ENCODE data around the gene TRIM58. TPM values are rescaled to one million over a fixed set of nuclear protein-coding genes. Genes with fewer than 3 reads are reported as not detected.

TRIM58 gene
- total RNA-seq, 4 donors from 2014 or later = 0.33 to 7.0 (median 1.2) TPM

GRCh38 chr1:247854899-247855545 lies 2.0 kb upstream of the TRIM58 start:
- no peak for TF ChIP-seq CTCF (IDR thresholded peaks at IDR 0.05; ENCODE audit: low read depth)

- no peak for TF ChIP-seq CTCF (IDR thresholded peaks at IDR 0.05; ENCODE audit: low read depth)
Measured at GRCh38 chr1:247855911-247856310, 1.1 kb upstream of the TRIM58 start.

- no peak for TF ChIP-seq CTCF (IDR thresholded peaks at IDR 0.05; ENCODE audit: low read depth)
Measured at GRCh38 chr1:247857985-247858619, 1.1 kb downstream of the TRIM58 start.

- TF ChIP-seq CTCF (IDR thresholded peaks at IDR 0.05; ENCODE audit: low read depth) = no peak
Measured at GRCh38 chr1:247862756-247863155, 5.8 kb downstream of the TRIM58 start.

GRCh38 chr1:247864644-247865043 lies 7.7 kb downstream of the TRIM58 start:
- no peak for TF ChIP-seq CTCF (IDR thresholded peaks at IDR 0.05; ENCODE audit: low read depth)

GRCh38 chr1:247865416-247865815 lies 8.4 kb downstream of the TRIM58 start:
- TF ChIP-seq CTCF (IDR thresholded peaks at IDR 0.05; ENCODE audit: low read depth) = no peak

- no peak for TF ChIP-seq CTCF (IDR thresholded peaks at IDR 0.05; ENCODE audit: low read depth)
Measured at GRCh38 chr1:247883346-247883745, 26.4 kb downstream of the TRIM58 start.
